GM18519 (cell line): ENCODE results near the gene TANGO2.

Source experiments
- ATAC-seq: cut with Tn5 transposase; IDR thresholded peaks from one replicate; pipeline ENCODE4 v1.9.1; 2021; ENCODE audit warnings: mild to moderate bottlenecking, moderate library complexity; ENCODE audit not compliant: unreplicated experiment, low FRiP score

TANGO2 gene

DNA sequence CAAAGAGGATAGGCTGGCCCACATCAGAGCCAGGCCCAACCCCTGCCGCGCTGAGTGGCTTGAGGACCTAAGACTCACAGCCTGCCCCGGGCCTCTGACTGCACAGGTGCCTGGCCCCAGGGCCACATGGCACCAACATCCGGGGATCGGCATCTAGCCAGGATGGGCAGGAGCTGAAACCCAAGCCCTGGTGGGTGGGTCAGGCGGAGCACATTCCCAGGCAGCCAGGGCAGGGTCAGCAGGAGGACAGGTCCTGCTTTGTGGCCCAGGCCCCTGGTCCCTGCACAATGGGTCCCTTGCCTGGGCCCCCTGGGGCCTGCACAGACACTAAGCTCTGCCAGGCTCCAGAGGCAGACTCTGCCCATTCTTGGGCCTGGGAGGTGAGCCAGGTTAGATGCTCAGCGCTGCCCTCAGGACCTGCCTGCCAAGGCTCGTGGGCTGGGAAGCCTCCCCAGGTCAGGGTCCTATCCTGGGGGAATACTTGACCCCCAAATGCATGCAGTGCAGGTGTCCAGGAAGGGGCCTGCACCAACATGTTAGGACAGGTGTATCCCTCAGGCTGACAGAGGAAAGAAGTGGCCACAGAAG, 37.8 kb upstream of the TANGO2 start:
- ATAC-seq = no peak

DNA sequence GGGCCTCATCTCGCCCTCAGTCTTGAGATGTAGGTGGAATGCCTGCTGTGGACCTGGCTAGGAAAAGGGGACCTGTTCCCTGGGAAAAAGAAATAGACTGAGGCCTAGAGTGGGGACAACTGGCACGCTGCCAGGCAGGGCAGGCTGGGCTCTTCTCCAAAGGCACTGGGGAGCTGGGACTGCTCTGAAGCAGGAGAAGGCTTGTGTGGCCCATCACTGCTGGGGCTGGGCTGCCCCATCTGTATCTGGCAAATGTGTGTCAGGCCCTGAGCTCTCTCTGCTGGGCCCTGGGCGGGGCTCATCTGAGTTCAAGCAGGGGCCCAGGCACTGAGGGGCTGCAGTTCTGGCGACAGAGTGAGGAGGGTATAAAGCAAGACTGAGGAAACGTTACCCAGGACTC, 37.2 kb upstream of the TANGO2 start:
- no peak for ATAC-seq

DNA sequence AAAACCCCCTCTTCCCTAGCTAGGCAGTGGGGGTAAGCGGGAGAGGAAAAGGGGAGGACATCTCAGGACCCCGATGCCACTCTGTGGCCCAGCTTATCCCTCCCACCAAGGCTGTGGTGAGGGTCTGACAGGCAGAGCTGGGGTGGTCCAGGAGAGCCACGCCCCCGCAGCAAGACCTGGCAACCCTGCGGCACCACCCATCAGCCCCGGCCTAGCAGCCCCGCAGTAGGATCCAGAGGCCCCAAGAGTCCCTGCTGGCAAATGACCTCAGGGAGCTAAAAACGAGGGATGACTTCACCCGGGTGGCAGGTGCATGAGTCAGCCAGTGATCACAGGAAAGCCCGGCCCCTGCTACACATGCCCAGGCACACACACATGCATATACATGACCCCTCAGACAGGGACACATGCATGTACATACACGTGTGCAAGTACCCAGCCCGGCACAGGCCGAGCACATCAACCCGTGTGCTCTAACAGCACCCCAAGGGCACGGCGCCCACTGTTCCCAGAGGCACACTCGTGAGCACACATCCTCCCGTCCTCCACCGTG, 36.6 kb upstream of the TANGO2 start:
- ATAC-seq = no peak

DNA sequence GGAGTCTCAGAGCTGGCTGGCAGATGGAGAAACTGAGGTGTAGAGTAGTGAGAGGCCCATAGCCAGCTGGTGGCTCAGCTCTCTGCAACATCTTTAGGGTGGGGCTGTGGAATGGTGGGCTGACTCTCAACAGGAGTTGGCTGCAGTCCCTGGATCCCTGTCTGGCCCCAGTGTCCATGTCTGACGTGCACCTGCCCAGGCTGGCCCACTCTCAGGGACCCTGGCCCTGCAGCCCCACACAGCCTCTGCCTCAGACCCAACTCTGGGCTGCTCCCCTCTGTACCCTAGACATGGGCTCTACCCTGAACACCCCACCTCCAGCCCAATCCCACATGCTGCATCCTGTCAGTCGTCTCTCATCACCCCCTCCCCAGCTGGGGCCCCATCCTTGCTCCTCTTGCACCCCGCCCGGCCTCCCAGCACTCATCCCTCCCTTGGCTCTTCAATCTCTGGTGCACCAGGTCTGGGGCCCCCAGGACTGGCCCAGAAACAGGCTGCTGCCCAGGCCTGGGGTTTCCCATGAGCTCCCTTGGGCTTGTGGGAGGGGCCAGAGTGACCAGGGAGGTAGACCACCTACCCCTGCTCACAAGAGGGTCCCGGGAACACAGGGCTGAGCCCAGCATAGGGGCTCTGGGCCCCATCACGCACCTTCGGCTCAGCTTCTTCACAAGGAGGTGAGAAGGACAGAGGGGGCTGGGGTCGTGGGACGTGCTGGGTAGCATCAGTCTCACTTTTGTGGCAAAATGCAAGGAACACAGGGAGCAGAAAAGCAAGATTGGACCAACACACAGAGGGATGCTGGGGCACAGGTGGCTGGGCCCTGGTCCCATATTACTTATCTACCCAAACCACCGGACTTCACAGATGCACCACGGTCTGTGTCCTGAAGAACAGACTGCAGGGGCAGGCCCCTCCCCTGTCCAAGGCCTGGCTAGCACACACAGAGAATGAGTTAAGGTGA, 35.8 kb upstream of the TANGO2 start:
- ATAC-seq = no peak

DNA sequence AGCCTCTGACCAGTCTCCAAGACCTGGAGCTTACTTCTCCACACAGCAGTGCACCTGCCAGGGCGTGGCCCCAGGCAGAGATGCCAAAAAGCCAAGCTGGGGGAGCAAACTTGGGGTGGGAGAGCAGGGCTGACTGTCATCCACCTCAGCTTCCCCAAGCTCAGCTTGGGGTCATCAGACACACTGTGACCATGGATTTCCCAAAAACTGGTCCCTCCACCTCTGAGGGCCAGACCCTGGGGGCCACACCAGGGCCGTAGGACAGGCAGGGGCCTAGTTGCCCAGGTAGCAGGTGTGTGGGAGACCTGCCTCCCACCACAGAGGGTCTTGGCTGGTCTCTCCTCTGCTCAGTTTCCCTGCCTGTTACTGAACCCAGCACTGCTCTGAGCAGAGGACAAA, 34.9 kb upstream of the TANGO2 start:
- ATAC-seq = no peak

DNA sequence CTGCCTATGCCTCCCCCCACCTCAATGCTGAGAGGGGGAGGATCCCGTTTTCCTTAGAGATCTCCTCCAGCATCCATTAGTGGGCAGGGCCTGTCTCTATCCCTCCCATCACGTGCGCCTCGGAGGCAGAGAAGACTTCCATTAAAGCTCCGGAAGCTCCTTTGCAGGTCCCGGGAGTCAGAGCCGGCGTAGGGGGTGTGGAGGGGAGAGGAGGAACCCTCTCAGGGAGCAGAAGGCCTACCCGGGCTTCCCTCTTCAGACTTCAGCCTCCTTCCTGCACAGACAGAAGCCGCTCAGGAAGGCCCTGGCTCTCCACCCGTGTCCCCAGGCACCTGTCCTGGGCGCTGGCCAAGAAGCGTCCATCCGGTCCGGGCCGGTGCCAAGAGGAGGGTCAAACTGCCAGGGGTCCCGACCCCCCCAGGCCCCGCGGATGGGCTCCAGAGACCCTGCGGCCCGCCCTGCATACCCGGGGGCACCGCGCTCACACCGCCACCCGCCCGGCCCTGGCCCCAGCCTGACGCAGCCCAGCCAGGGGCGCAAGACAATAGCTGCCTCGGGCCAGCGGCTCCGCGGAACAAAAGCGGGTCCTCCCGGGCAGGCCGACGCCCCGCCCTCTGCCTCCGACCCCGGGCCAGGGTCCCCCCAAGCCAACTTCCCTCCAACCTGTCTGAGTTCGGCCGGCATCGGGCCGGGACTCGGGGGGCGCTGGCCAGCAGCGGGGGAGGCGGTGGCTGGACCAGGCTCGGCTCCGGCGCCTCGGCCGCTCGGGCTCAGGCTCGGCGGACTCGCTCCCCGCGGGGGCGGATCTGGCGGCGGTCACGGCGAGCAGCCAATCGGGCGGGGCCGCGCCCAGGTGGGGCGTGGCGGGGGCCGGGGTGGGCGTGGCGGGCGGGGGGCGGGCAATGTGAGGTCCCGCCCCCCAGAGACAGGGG, 34.2 kb upstream of the TANGO2 start:
- ATAC-seq = no peak

DNA sequence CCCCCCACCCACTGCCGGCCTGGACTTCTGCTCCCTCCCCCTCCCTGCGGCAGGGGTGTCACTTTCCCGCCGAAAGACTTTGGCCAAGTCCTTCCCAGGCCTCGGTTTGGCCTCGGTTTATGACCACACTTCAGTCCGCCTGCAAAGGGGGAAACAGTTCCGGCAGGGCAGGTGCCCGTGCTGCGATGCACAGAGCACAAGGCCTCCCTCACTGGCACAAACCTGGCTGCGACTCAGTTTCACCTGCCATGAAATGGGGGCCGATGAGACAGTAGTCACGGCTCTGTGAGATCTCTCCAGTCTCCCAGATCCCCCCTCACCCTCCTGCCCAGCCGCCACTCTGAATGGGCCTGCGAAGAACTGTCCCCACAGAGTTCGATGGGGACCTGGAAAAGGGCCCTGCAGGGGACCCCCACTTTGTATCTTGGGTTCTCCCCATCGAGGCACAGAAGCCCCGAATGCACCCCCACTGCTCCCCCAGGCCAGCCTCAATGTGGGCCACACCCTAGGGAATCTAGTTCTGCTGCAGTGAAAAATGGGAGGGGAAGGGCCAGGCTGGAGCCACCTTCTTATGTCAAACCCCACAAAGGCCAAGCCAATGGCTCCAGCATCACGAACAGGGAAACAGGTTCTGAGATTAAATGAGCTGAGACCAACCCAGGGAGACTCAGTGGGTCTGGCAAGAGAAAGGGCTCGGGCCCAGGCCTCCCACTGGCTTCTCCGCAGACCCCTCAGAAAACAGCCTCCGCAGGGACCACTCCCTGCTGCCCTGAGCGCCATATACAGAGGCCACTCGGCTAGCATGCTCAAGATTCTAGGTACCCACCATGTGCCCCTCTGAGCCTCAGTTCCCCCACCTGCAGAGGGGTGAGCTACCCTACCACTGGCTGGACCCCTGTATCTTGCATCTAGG, 33.3 kb upstream of the TANGO2 start:
- ATAC-seq = no peak

DNA sequence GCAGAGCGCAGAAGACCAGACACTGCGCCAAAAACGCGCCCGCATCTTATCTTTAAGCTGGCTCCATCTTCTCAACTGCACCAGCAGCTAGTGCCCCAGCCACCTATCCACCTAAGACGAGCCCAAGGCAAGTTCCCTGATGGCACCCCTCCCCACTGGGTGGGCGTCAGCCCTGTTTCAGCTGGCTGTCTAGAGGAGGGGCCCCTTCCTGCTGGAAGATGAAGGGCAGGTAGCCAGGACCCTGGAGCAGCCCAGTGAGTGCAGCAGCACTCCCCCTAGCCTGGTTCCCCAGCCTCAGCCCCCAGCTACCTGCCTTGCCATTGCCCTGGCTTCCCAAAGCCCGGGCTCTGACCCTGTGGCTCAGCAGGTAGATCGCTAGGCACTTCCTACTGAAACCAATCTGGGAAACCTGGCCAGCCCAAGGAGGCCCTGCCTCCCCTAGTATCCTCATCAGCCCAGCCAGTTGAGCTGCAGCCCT, 32.5 kb upstream of the TANGO2 start:
- ATAC-seq = no peak

DNA sequence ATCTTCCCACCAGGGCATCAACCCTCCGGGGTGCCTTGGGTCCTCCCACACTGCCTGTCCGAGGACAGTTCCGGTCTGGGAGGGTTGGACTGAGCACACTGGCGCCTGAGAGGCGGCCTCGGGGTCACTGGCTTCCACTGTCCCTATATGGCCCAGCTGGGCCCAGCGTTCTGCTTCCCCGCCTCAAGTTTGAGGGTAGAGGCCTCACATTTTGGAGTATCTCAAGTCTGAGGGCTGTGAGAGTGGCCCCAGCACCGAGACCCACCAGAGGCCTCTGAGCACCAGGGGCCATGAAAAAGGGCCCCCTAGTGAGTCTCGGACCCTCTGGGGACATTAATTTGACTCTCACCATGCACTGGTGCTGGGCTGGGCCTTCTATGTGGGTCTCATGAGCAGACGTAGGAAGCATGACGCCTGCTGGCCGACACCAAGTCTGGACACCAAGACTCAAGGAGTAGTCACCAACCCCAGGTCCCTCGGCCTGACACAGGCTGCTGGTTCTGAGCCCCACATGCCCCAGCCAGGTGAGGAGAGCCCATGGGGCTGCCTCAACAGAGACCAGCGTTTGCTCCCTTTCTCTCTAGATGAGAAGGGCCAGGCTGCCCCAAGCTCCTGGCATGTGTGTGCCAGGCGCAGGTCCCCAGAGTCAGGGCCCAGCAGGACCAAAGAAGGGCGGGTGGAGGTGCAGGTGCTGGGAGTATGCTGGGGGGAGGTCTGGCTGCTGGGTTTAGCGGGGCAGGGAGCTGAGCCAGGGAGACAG, 31.8 kb upstream of the TANGO2 start:
- no peak for ATAC-seq

DNA sequence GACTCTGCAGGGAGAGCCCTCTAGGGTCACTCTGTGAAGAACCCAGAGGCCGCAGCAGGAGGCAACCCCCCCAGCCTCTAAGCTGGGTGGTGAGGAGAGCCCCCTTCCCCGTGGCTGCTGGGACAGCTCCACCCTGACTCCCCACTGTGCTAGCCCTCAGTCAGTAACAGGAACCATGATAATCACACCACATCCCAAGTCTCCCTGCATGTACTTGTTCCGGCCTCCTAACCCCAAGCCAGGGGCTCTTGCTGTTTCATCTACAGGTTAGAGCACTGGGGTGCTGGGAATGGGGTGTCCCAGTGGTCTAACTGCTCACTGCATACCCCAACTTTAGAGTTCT, 31.2 kb upstream of the TANGO2 start:
- ATAC-seq = no peak

DNA sequence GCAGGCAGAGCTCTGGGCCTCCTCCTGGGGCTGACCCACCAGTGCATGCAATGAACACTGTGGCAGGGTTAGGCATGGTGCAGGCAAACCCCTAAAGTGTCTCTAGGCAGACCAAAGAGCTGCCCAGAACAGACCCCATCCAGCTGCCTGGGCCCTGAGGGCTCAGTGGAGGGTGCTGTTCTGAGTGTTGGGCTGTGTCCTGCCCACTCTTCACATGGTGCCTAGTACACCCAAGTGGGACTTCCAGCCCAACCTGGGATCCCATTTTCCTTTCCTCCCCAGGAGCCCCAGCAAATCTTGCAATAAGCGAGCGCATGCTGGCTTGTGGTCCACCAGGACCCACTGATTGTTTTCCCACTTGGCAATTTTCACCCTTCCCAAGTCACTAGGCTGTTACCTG, 30.7 kb upstream of the TANGO2 start:
- ATAC-seq = no peak

DNA sequence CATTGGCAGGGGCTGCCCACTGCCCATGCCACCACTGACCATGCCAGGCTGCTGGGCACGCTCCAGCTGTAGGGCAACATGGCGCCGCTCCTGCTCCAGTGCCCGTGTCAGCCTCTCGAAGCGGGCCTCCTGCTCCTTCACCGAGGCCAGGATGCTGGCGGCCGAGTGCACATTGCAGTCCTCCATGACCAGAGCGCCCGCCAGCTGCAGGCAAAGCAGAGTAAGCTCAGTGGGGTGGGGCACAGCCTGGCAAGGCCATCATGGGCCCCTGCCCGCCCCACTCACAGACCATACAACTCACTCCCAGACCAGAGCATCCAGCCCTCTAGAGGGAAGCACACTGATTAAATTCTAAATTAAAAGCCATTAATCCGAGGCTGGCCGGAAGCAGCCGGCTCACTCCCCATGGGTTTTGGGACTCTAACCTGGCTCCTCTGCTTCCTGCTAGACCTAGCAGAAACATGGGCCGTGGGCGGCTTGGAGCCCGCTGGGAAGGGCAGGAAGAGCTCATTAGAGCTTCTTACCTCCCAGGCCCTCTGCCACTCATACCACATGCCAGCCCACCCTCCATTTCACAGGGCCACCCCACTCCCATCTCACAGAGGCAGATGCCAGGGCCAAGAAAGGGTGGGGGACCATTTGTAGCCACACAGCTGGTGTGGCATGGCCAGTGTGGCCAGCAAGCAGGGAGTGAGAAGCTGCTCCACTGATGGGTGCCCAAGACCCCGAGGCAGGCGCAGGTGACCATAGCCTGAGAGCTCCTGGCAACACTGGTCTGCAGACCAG, 30.1 kb upstream of the TANGO2 start:
- no peak for ATAC-seq

DNA sequence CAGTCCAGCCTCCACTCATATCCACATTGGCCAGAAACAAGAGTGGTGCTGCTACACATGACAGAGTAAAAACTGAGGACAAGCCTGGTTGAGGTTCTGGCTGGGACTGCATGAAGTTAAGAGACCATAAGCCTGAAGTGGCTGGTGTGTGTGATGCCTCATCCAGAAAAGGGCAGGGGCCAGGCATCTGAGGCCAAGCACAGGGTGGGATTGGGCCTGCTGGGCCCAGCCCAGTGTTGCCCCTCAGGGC, 29.6 kb upstream of the TANGO2 start:
- ATAC-seq = no peak

DNA sequence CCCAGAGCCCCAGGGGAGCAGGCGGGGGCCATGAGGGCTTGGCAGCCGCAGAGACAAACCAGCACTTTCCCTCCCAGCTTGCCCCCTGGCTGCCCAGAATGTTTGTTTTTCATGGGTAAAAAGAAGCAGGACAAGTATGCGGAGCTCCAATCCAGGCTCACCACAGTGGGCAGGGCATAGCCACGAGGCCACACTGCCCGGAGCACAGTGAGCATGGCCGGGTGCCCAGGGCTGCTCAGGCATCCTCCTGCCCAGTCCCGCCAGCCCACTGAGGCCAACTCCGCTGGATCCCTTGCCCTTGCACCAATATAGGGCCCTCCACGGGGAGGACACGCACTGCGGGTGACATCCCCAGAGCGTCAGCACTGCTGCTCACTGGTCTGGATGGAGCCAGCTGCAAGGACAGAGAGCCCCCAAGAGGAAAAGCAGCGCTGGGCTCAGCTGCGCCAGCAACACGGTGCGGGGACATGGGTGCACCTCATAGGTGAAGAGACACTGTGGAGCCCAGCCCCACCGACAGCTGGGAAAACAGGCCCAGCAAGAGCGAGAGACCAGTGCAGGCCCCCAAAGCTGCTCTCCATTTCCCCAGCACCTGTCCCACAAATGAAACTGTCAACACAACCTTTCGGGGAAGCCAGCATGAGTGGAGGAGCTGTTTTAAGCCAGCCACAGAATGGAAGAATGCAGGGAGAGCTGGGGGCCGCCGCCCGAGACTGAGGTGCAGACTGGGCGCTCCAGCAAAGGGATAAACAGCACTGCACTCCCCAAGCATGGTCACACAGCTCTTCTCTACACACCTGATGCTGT, 29.1 kb upstream of the TANGO2 start:
- no peak for ATAC-seq

DNA sequence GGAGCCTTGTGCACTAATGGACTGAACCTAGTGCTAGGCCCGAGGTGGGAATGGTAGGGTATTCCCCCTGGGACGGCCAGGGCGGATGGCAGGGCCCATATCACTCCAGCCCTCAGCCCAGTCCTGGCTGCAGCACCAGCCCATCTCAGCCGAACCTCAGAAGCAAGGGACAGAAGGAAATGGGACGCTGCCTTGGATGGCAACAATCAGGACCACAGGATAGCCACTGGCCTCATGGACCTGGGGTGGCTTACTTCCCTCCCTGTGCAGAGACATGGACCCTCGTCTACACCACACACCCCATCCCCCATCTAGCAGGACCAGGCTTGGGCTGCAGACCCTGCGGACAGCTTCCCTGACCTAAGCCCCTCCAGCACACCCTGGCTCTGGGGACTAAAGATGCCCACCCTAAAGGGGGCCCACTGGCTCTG, 28.4 kb upstream of the TANGO2 start:
- no peak for ATAC-seq

DNA sequence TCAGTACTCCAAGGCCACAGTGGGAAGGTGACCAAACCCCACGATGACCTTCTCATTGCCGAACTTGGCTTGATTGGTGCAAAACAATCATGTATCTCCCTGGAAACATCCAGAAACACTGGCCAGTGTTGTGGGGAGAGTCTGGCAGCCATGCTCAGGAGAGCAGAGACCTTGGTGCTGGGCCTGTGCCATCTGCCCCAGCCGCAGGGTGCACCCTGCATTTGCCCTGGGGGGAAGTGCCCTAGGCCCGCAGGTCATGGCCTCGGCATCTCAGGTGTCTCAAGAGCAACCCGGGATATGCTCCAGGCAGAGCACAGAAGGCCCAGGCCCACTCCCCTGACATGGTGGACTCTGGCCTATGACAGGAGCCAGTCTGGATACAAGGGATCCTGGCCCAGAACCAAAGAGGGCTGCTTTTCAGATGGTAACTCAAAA, 28.0 kb upstream of the TANGO2 start:
- no peak for ATAC-seq

DNA sequence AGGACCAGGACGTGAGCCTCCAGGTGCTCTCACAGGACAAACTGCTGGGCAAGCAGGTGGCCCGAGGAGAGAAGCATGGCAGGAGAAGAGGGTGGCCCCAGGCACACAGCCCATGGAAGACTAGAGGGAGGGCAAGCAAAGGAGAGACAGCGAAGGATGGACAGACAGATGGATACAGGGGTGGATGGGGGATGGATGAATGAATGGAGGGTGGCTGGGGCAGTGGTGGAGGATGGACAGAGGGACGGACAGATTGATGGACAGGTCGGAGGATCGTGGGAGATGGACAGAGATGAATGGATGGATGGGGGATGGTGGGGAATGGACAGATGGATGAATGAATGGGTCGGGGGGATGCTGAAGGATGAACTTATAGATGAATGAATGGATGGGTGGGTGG, 27.0 kb upstream of the TANGO2 start:
- ATAC-seq = no peak
